Testis (tissue), 2 donors: Measurements from ENCODE around the gene ZFYVE28.

Experiments
- CTCF ChIP-seq, 3 experiments: fragments of 450-650 bp in 2 of 3; fragments of 200-600 bp in 1 of 3; sonication (generic) in 1 of 3; IDR thresholded peaks; one replicate each; pipeline ENCODE4 v1.5.1; 2016 to 2019; ENCODE audit warnings: antibody characterized with exemption in 3 of 3, mild to moderate bottlenecking in 2 of 3, moderate library complexity in 1 of 3
- POLR2A ChIP-seq: fragments of 450-650 bp; IDR thresholded peaks from one replicate; pipeline ENCODE4 v1.6.1; 2017; ENCODE audit warnings: antibody characterized with exemption, mild to moderate bottlenecking, moderate library complexity

DNA sequence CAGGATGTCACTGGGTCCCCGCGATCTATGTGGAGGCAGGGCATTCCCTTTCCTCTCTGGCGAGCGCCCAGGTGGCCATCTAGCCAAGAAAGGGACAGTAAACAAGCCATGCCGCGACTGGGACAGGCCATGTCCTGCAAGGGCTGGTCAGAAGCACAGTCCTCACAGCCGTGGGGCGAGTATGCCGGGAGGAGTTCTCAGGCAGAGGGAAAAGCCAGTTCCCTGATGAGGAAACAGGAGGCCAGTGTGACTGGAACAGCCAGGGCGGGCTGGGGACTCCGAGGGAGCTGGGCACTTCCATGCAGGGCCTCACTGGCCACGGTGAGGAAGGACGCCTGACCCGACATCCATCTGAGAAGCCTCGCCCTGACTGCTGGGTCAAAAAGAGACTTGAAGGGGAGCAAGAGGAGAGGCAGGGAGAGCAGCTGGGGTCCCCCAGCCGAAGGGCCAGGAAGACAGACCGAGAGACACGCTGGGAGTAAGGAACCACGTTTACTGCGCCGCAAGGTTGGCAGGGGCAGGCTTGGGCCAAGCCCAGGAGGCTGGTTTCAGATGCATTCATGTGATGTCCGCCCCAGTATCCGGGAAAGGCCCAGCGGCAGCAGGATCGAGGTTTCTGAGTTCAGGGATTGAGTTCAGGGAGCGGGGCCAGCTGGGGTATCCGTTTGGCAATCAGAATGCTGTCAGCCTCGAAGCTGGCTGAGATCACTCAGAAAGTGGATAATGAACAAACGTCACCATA lies 15.3 kb upstream of the ZFYVE28 start:
- TF ChIP-seq POLR2A (no peak), CTCF (IDR thresholded peaks at IDR 0.05) (no peak)
